ENCODE results near the gene SESN1.
A peak's percentile ranks its signal among the peaks of the same experiment; 100 is the strongest.
"Not testable (repeated sequence)": the region's sequence is repeated elsewhere in the genome, so short reads cannot be mapped to it uniquely, and the experiment has no call there.

The SESN1 gene

DNA sequence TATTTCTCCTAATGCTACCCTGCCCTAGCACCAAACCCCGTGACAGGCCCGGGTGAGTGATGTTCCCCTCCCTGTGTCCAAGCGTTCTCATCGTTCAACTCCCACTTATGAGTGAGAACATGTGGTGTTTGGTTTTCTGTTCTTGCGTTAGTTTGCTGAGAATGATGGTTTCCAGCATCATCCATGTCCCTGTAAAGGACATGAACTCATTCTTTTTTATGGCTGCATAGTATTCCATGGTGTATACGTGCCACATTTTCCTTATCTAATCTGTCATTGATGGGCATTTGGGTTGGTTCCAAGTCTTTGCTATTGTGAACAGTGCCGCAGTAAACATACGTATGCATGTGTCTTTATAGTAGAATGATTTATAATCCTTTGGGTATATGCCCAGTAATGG, 15.0 kb upstream of the SESN1 start:
- not testable (repeated sequence) for H3K4me1 Mint-ChIP-seq (ENCODE audit: low read depth); H3K27ac Mint-ChIP-seq; H3K27me3 Mint-ChIP-seq; H3K36me3 Mint-ChIP-seq (ENCODE audit: low read depth); DNase-seq; H3K9me3 Mint-ChIP-seq; H3K4me3 Mint-ChIP-seq

- no peak for DNase-seq
- Mint-ChIP-seq H3K27ac (no peak overlapping the region), H3K4me3 (no peak overlapping the region), H3K9me3 (no peaks in the 10 kb centered on the region), H3K4me1 (ENCODE audit: low read depth) (peaks cover 3% of the 10 kb centered on the region), H3K27me3 (no peaks in the 10 kb centered on the region), H3K36me3 (ENCODE audit: low read depth) (peaks cover 24% of the 10 kb centered on the region)
These were observed 11.0 kb upstream of the SESN1 start for GRCh38 chr6:109105681-109106080.

- no peak overlapping the region for H3K4me3 Mint-ChIP-seq
- peaks cover 3% of the 10 kb centered on the region for H3K4me1 Mint-ChIP-seq (ENCODE audit: low read depth)
- no peak for DNase-seq
- H3K9me3 Mint-ChIP-seq = no peaks in the 10 kb centered on the region
- no peaks in the 10 kb centered on the region for H3K27me3 Mint-ChIP-seq
- no peak overlapping the region for H3K27ac Mint-ChIP-seq
- H3K36me3 Mint-ChIP-seq (ENCODE audit: low read depth) = peaks cover 20% of the 10 kb centered on the region
These were observed 9.9 kb upstream of the SESN1 start for GRCh38 chr6:109104512-109104911.

GRCh38 chr6:109103942-109104341, 9.3 kb upstream of the SESN1 start:
- H3K9me3 Mint-ChIP-seq = no peaks in the 10 kb centered on the region
- peaks cover 3% of the 10 kb centered on the region for H3K4me1 Mint-ChIP-seq (ENCODE audit: low read depth)
- H3K4me3 Mint-ChIP-seq = no peak overlapping the region
- no peaks in the 10 kb centered on the region for H3K27me3 Mint-ChIP-seq
- no peak for DNase-seq
- no peak overlapping the region for H3K27ac Mint-ChIP-seq
- H3K36me3 Mint-ChIP-seq (ENCODE audit: low read depth) = peaks cover 23% of the 10 kb centered on the region

DNA sequence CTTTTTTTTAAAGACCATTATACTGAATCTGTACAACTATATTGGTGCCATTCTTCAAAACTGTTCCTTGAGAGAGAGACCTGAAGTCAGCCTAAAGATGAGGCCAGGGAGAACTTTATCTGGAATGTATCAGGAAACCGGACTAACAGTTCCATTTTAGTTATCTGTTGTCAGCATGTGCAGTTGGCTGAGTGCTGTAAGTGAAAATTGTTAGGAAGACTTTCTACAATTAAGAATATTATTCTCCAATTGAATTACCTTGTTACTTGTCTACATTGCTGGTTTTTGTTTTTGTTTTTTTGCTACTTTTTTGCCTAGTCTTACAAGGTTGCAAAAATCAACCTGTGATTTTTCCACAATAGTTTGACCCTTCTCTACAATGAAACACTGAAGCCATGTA, 8.1 kb upstream of the SESN1 start:
- Mint-ChIP-seq H3K27ac (no peak overlapping the region), H3K27me3 (no peaks in the 10 kb centered on the region), H3K4me3 (no peak overlapping the region), H3K4me1 (ENCODE audit: low read depth) (peaks cover 3% of the 10 kb centered on the region), H3K9me3 (no peaks in the 10 kb centered on the region), H3K36me3 (ENCODE audit: low read depth) (peaks cover 23% of the 10 kb centered on the region)
- DNase-seq = no peak

DNA sequence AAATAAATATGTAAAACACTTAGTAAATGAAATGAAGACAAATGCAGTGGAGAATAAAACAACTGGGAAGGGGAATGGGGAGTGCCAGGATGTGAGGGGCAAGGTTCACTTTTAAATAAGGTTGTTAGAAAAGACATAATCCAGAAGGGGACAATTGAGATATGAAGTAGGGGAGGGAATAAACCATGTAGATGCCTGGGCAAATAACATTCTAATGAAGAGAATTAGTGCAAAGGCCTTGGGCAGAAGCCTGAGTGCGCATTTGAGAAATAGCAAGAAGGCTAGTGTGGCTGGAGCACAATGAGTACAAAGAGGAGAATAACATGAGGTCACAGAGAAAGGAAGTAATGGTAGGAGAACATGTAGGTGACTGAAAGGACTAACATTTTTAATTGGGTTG, 3.0 kb upstream of the SESN1 start:
- H3K4me1 Mint-ChIP-seq (ENCODE audit: low read depth) = peaks cover 27% of the 10 kb centered on the region
- no peak overlapping the region for H3K4me3 Mint-ChIP-seq
- H3K27ac Mint-ChIP-seq = no peak overlapping the region
- H3K9me3 Mint-ChIP-seq = no peaks in the 10 kb centered on the region
- DNase-seq = no peak
- peaks cover 41% of the 10 kb centered on the region for H3K36me3 Mint-ChIP-seq (ENCODE audit: low read depth)
- H3K27me3 Mint-ChIP-seq = no peaks in the 10 kb centered on the region

DNA sequence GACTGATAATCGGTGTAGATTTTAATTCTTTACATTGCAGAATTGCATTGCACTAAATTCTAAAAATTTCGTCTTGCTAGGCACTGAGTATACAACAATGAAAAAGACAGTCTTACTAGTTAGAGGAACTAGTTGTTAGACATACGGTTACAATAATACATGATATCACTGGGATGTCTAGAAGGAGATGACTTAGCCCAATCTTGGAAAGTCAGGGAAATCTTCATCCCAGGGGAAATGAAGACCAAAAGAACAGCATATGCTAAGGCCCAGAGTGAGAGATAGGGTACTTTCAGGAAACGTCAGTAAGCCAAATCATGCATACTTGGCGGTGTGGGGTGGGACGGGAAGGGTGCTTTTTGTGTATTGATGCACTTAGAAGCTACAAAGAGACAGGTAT, 1.6 kb upstream of the SESN1 start:
- Mint-ChIP-seq H3K4me3 (peak overlapping the region; percentile 95), H3K4me1 (ENCODE audit: low read depth) (peaks cover 42% of the 10 kb centered on the region), H3K9me3 (no peaks in the 10 kb centered on the region), H3K27me3 (no peaks in the 10 kb centered on the region), H3K36me3 (ENCODE audit: low read depth) (peaks cover 31% of the 10 kb centered on the region), H3K27ac (peak overlapping the region; percentile 100)
- no peak for DNase-seq

GRCh38 chr6:109095835-109096084, 1.1 kb upstream of the SESN1 start:
- Mint-ChIP-seq H3K27ac (peak overlapping the region; percentile 100), H3K27me3 (no peaks in the 10 kb centered on the region), H3K4me1 (ENCODE audit: low read depth) (peaks cover 44% of the 10 kb centered on the region), H3K36me3 (ENCODE audit: low read depth) (peaks cover 28% of the 10 kb centered on the region), H3K4me3 (peak overlapping the region; percentile 95), H3K9me3 (no peaks in the 10 kb centered on the region)
- DNase-seq = no peak

- H3K4me1 Mint-ChIP-seq (ENCODE audit: low read depth) = peaks cover 47% of the 10 kb centered on the region
- no peaks in the 10 kb centered on the region for H3K27me3 Mint-ChIP-seq
- peak; percentile 95 for DNase-seq
- H3K36me3 Mint-ChIP-seq (ENCODE audit: low read depth) = peaks cover 26% of the 10 kb centered on the region
- no peaks in the 10 kb centered on the region for H3K9me3 Mint-ChIP-seq
- H3K27ac Mint-ChIP-seq = peak within 1 kb of the TSS; percentile 100
- peak within 1 kb of the TSS; percentile 95 for H3K4me3 Mint-ChIP-seq
These were observed 589 bp upstream of the SESN1 start, which contains the start of gene CEP57L1 for GRCh38 chr6:109095036-109095834. Gene CEP57L1 (plus strand): TSS chr6:109095507. CDS start chr6:109145222, 49,715 bp downstream.

DNA sequence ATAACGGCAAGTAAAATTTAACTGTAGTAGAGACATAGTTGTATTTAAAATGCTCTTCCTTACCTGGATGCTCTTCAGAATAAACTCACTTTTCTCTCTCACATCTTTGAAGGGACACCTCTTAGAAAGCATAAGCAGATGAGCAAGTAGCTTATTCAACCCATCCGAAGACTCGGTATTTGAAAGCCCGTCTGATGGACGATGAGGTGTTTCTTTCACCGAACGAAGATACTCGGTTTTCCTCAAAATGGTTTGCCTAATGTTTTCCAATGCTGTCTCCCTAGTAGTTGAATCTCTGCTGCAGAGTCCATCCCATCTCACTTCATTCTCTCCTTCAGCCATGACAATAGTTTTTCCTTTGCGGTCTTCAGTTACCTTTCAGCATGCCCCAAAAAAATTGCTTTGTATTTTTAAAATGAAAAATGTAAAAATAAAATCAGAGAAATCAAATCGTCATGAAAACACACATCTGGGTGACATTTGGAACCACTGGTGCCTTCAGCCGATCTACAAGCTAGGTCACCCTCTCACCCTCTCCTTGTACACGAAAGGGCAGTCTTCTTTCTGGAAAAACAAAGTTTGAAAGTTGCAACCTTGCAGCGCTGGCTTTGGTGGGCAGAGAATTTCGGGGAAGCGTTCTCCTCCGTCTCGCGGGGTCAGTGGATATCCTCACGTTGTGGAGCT, 772 bp downstream of the SESN1 start:
- H3K9me3 Mint-ChIP-seq = no peaks in the 10 kb centered on the region
- peaks cover 19% of the 10 kb centered on the region for H3K36me3 Mint-ChIP-seq (ENCODE audit: low read depth)
- peaks cover 57% of the 10 kb centered on the region for H3K4me1 Mint-ChIP-seq (ENCODE audit: low read depth)
- DNase-seq = no peak
- H3K27me3 Mint-ChIP-seq = no peaks in the 10 kb centered on the region
- peak overlapping the region; percentile 95 for H3K4me3 Mint-ChIP-seq
- H3K27ac Mint-ChIP-seq = peak overlapping the region; percentile 88

GRCh38 chr6:109092074-109092473, 2.6 kb downstream of the SESN1 start:
- DNase-seq = no peak
- Mint-ChIP-seq H3K4me1 (ENCODE audit: low read depth) (peaks cover 60% of the 10 kb centered on the region), H3K36me3 (ENCODE audit: low read depth) (peaks cover 19% of the 10 kb centered on the region), H3K9me3 (no peaks in the 10 kb centered on the region), H3K4me3 (peak overlapping the region; percentile 95), H3K27me3 (no peaks in the 10 kb centered on the region), H3K27ac (no peak overlapping the region)

DNA sequence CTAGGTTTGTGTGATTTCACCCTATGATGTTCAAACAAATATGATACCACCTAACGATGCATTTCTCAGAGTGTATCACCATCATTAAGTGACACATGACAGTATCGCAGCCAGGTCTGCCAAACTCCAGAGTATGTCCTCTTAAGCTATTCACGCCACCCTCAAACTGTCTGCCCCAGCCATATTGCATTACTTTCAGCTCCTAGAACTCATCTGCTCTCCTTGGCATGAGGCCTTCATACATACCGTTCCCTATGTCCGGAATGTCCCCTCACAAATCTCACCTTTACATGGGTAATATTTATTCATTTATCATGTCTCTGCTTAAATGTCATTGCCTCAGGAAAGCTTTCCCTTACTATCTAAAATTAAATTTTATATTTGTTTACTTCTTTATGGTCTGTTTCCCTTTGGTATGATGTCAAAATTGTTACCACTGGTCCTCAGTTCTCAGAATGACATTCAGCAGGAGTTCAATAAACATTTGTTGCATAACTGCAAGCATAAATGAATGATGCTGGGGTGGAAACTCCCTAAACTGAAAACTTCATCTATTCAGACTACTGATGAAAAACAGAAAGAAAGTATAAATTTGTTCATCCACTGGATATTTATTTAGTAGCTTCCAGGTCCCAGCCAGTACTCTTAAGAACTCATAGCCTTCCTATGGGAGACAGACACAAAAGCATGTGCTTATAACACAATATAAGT, 3.2 kb downstream of the SESN1 start:
- DNase-seq = no peak
- Mint-ChIP-seq H3K27me3 (no peaks in the 10 kb centered on the region), H3K9me3 (no peaks in the 10 kb centered on the region), H3K4me3 (peak overlapping the region; percentile 95), H3K27ac (no peak overlapping the region), H3K4me1 (ENCODE audit: low read depth) (peaks cover 56% of the 10 kb centered on the region), H3K36me3 (ENCODE audit: low read depth) (peaks cover 19% of the 10 kb centered on the region)

DNA sequence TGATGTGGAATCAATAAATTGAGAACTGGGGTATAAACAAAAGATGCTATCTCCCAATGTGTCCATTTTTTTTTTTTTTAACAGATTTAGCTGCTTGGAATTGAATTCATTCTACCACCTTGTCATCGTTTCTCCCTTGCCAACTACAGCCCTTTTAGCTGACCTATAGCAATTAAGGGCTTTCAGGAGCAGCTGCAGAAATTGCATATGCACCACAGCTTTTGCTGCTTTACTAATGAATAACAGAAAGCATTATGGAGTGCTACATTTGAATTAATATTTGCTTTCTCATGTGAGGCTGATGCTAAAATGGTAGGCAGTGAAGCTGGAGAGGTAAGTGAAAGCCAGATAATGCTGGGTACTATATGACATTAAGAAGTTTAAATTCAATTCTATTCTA, 5.7 kb downstream of the SESN1 start:
- peaks cover 12% of the 10 kb centered on the region for H3K36me3 Mint-ChIP-seq (ENCODE audit: low read depth)
- H3K4me1 Mint-ChIP-seq (ENCODE audit: low read depth) = peaks cover 45% of the 10 kb centered on the region
- no peaks in the 10 kb centered on the region for H3K9me3 Mint-ChIP-seq
- no peaks in the 10 kb centered on the region for H3K27me3 Mint-ChIP-seq
- no peak for DNase-seq
- no peak overlapping the region for H3K27ac Mint-ChIP-seq
- H3K4me3 Mint-ChIP-seq = no peak overlapping the region

DNA sequence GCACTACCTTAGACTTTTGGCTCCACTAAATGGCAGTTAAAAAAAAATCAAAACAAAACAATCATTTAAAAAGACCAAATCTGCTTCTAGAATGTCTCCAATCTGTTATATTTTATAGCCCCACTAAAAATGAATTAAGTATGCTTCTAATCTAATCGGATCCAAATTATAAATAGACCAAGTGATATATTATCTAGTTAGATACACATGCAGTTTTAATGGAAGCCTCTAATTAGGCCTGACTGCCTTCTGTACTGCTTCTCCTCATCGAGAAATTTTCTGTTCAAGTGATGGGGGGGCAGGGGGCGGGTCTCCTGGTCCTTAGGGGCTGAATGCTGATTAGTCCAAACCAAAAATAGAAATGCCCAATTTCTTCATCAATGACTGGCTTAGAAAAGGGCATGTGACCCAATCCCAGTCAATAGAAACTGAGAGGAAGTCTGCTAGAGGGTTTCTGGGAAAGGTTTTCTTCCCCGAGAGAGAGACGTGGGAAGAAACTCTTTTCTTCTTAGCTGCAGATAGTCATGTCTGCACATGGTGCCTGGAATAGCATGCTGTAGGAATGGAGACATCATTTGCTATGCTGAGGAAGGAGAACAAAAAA, 6.9 kb downstream of the SESN1 start:
- Mint-ChIP-seq H3K4me1 (ENCODE audit: low read depth) (peaks cover 42% of the 10 kb centered on the region), H3K4me3 (no peak overlapping the region)
- no peak for DNase-seq

DNA sequence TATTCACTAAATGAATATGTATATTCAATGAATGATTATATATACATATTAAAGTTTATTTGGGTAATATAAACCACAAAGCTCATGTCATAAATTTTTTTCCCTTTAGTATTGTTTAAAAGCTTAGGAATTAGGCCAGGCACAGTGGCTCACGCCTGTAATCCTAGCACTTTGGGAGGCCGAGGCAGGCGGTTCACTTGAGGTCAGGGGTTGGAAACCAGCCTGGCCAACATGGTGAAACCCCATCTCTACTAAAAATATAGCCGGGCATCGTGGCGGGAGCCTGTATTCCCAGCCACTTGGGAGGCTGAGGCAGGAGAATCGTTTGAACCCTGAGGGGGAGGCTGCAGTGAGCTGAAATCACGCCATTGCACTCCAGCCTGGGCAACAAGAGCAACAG, 10.5 kb downstream of the SESN1 start:
- DNase-seq; H3K36me3 Mint-ChIP-seq (ENCODE audit: low read depth); H3K9me3 Mint-ChIP-seq; H3K4me3 Mint-ChIP-seq; H3K27ac Mint-ChIP-seq; H3K27me3 Mint-ChIP-seq: not testable (repeated sequence)
- peaks cover 13% of the 10 kb centered on the region for H3K4me1 Mint-ChIP-seq (ENCODE audit: low read depth)

More for the DNA sequence above, 6.9 kb downstream of the SESN1 start:
- Mint-ChIP-seq H3K9me3 (no peaks in the 10 kb centered on the region), H3K27ac (no peak overlapping the region), H3K27me3 (no peaks in the 10 kb centered on the region), H3K36me3 (ENCODE audit: low read depth) (peaks cover 6% of the 10 kb centered on the region)
